Posterior vena cava (tissue), 2 donors: Measurements from ENCODE around the gene PDIA2. TPM values are rescaled to one million over a fixed set of nuclear protein-coding genes. Genes with fewer than 3 reads are reported as not detected.

Experiments used
- DNase-seq: peaks from one replicate; pipeline ENCODE4 v3.0.0-alpha.2; 2020; ENCODE audit warnings: low spot score
- intact Hi-C, 2 donors: fragments of 100-400 bp; cut with DNase I; formaldehyde crosslinking; loops; one replicate each; pipeline versions ENCODE4 v1.14.1 to v1.14.2; 2022 to 2023
- total RNA-seq, 2 donors: library from RNA; stranded (reverse); fragmentation: NEBNext Ultra II Directional; extraction: Animal tissue kit (Norgen Biotek cat#: 25700); gene quantifications; one replicate each; pipeline ENCODE4 v1.2.1, GENCODE V29; 2021
- donor health status: DM: yes; HTN: yes; CAD: no.
- donor health status: DM: yes; HTN: yes; CAD: no.

Gene PDIA2
- total RNA-seq, 2 donors from 2014 or later: 0.86 to 0.88 TPM

GRCh38 chr16:290681-291405 is 7.9 kb downstream of the PDIA2 start:
- no peak for DNase-seq
- intact Hi-C loops: no loop called here

GRCh38 chr16:291539-291938 is 8.6 kb downstream of the PDIA2 start:
- intact Hi-C loops: no loop called here
- DNase-seq: no peak

- no peak for DNase-seq
- intact Hi-C loops: no loop called here
Measured at GRCh38 chr16:293043-293775, 10.2 kb downstream of the PDIA2 start.

GRCh38 chr16:296276-296675 is 13.3 kb downstream of the PDIA2 start:
- no peak for DNase-seq
- intact Hi-C loops: no loop called here

- intact Hi-C loops: no loop called here
- no peak for DNase-seq
Measured at GRCh38 chr16:296806-297510, 14.0 kb downstream of the PDIA2 start.

- no peak for DNase-seq
- intact Hi-C loops: no loop called here
Measured at GRCh38 chr16:297832-298231, 14.9 kb downstream of the PDIA2 start.

- no peak for DNase-seq
- intact Hi-C loops: no loop called here
Measured at GRCh38 chr16:301235-301634, 18.3 kb downstream of the PDIA2 start.

- intact Hi-C loops: no loop called here
- DNase-seq: no peak
Measured at GRCh38 chr16:301950-302349, 19.0 kb downstream of the PDIA2 start.

- no peak for DNase-seq
- intact Hi-C loops: no loop called here
Measured at GRCh38 chr16:303760-304505, 21.0 kb downstream of the PDIA2 start.

- intact Hi-C loops: no loop called here
Measured at GRCh38 chr16:305916-306626, 23.1 kb downstream of the PDIA2 start.

GRCh38 chr16:306911-307370 is 24.0 kb downstream of the PDIA2 start:
- intact Hi-C loops: no loop called here

More at GRCh38 chr16:305916-306626, 23.1 kb downstream of the PDIA2 start:
- no peak for DNase-seq

GRCh38 chr16:307691-308312 is 24.8 kb downstream of the PDIA2 start:
- intact Hi-C loops: no loop called here
- DNase-seq: no peak

More at GRCh38 chr16:306911-307370, 24.0 kb downstream of the PDIA2 start:
- DNase-seq: no peak

- DNase-seq: no peak
- intact Hi-C loops: no loop called here
Measured at GRCh38 chr16:309476-309875, 26.5 kb downstream of the PDIA2 start.

- intact Hi-C loops: no loop called here
- DNase-seq: no peak
Measured at GRCh38 chr16:311725-312124, 28.8 kb downstream of the PDIA2 start.

GRCh38 chr16:314351-314750 is 31.4 kb downstream of the PDIA2 start:
- intact Hi-C loops: no loop called here
- no peak for DNase-seq

GRCh38 chr16:314795-315299 is 31.9 kb downstream of the PDIA2 start:
- no peak for DNase-seq
- intact Hi-C loops: no loop called here

GRCh38 chr16:316741-317464 is 33.9 kb downstream of the PDIA2 start:
- no peak for DNase-seq

GRCh38 chr16:317583-317982 is 34.6 kb downstream of the PDIA2 start:
- intact Hi-C loops: no loop called here

More at GRCh38 chr16:316741-317464, 33.9 kb downstream of the PDIA2 start:
- intact Hi-C loops: no loop called here

More at GRCh38 chr16:317583-317982, 34.6 kb downstream of the PDIA2 start:
- DNase-seq: no peak
